Mesothelial cell of epicardium (in vitro differentiated cells): ENCODE measurements around the gene CPAMD8. TPM values are rescaled to one million over a fixed set of nuclear protein-coding genes. Genes with fewer than 3 reads are reported as not detected.

ENCODE experiments used
- DNase-seq, 2 experiments: peaks; one replicate each; pipeline ENCODE4 v3.0.0; 2021; ENCODE audit warnings: low spot score in 2 of 2; ENCODE audit not compliant: unreplicated experiment in 2 of 2
- H3K27ac Mint-ChIP-seq: 2 replicates; pipeline ENCODE4 v1.8.0; 2021; ENCODE audit warnings: mixed read lengths
- H3K27me3 Mint-ChIP-seq: 2 replicates; pipeline ENCODE4 v1.8.0; 2021; ENCODE audit warnings: low read depth, mixed read lengths
- H3K36me3 Mint-ChIP-seq: 2 replicates; pipeline ENCODE4 v1.8.0; 2021; ENCODE audit warnings: mixed read lengths
- H3K4me1 Mint-ChIP-seq: 2 replicates; pipeline ENCODE4 v1.8.0; 2021; ENCODE audit warnings: mixed read lengths
- H3K4me3 Mint-ChIP-seq: 2 replicates; pipeline ENCODE4 v1.8.0; 2021; ENCODE audit warnings: mild to moderate bottlenecking, moderate library complexity, mixed read lengths
- H3K9me3 Mint-ChIP-seq: 2 replicates; pipeline ENCODE4 v1.8.0; 2021; ENCODE audit warnings: mixed read lengths
- CTCF ChIP-seq: fragments of 200-600 bp; sonication (generic); IDR thresholded peaks from one replicate; pipeline ENCODE4 v1.5.0; 2021; ENCODE audit warnings: antibody characterized with exemption; ENCODE audit not compliant: unreplicated experiment
- total RNA-seq: library from RNA; stranded (reverse); gene quantifications from 3 replicates; pipeline ENCODE4 v1.2.1, GENCODE V29; 2021

Gene CPAMD8
- total RNA-seq, 1 donor from 2014 or later, result 40.9 TPM

GRCh38 chr19:17052439-17052838 is 25.8 kb upstream of the CPAMD8 start:
- no peaks in the 10 kb centered on the region for H3K27me3 Mint-ChIP-seq
- H3K9me3 Mint-ChIP-seq, result no peaks in the 10 kb centered on the region
- H3K36me3 Mint-ChIP-seq, result peaks cover 10% of the 10 kb centered on the region
- no peaks in the 10 kb centered on the region for H3K4me1 Mint-ChIP-seq
- no peak for DNase-seq
- H3K27ac Mint-ChIP-seq, result no peak overlapping the region
- no peak overlapping the region for H3K4me3 Mint-ChIP-seq
- peak; percentile 65 for TF ChIP-seq CTCF

DNA sequence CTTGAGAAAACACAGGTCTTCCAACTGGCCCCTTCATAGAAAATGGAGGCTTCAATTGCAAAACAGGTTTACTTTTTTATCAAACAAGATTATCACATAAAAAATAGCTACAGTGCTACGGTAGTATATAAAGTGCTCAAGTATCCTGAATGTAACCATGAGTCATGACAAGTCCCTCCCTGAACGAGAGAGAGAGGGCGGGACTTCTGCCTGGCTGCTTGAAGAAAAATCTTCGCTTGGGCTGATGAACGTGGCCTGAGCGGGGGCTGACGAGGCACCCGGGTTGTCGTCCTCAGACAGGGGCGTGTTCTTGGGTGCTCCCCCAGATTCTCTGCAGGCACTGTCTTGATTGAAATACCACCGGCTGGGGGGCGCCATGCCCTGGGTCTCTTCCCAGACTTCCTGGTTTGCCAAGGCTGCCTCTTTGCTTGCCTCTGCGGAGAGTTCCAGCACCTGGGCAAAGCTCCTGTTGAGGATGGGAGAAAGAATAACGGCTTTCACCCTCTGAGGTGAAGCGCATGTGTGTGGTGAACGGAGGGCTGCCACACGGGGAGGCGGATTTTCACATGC is 23.2 kb upstream of the CPAMD8 start:
- no peak for DNase-seq
- no peaks in the 10 kb centered on the region for H3K9me3 Mint-ChIP-seq
- no peaks in the 10 kb centered on the region for H3K4me1 Mint-ChIP-seq
- H3K27me3 Mint-ChIP-seq, result no peaks in the 10 kb centered on the region
- peaks cover 10% of the 10 kb centered on the region for H3K36me3 Mint-ChIP-seq
- H3K27ac Mint-ChIP-seq, result no peak overlapping the region
- H3K4me3 Mint-ChIP-seq, result no peak overlapping the region
- TF ChIP-seq CTCF, result no peak

DNA sequence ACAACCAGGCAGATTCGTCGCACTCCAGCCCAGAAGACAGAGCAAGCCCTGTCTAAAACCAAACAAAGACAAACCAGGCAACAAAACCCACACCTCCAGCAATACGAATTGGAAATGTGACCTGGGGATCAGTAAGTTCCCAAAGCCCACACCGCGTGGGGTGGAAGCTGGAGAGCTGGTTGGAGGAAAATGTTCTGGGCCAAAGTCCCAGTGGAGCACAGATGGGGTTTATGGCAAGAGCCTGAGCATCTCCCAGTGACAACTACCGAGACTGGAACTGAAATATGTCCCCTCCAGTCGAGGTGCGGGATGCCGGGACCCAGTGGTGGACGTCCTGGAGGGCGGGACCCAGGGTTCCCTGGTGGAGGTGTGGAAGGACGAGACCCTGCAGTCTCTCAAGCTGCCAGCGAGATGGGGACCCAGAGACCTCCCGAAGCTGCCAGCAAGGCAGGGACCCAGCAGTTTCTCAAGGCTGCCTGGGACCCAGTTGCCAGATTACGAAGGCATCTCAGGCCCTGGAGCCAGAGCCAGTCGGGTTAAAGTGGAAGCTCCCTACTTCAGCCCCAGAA is 22.4 kb upstream of the CPAMD8 start:
- no peaks in the 10 kb centered on the region for H3K9me3 Mint-ChIP-seq
- no peaks in the 10 kb centered on the region for H3K4me1 Mint-ChIP-seq
- H3K36me3 Mint-ChIP-seq, result peaks cover 10% of the 10 kb centered on the region
- H3K27me3 Mint-ChIP-seq, result no peaks in the 10 kb centered on the region
- TF ChIP-seq CTCF, result no peak
- DNase-seq, result no peak
- no peak overlapping the region for H3K4me3 Mint-ChIP-seq
- no peak overlapping the region for H3K27ac Mint-ChIP-seq

GRCh38 chr19:17045907-17046502 is 19.4 kb upstream of the CPAMD8 start:
- no peaks in the 10 kb centered on the region for H3K27me3 Mint-ChIP-seq
- peaks cover under 1% of the 10 kb centered on the region for H3K36me3 Mint-ChIP-seq
- no peaks in the 10 kb centered on the region for H3K9me3 Mint-ChIP-seq
- no peak for DNase-seq
- no peaks in the 10 kb centered on the region for H3K4me1 Mint-ChIP-seq
- H3K27ac Mint-ChIP-seq, result no peak overlapping the region
- no peak overlapping the region for H3K4me3 Mint-ChIP-seq
- TF ChIP-seq CTCF, result no peak

GRCh38 chr19:17043744-17044143 is 17.1 kb upstream of the CPAMD8 start:
- Mint-ChIP-seq H3K9me3 (no peaks in the 10 kb centered on the region), H3K4me1 (no peaks in the 10 kb centered on the region), H3K4me3 (no peak overlapping the region), H3K36me3 (no peaks in the 10 kb centered on the region), H3K27me3 (peaks cover 6% of the 10 kb centered on the region), H3K27ac (no peak overlapping the region)
- no peak for DNase-seq
- no peak for TF ChIP-seq CTCF
